GM20431 (cell line): ENCODE results near the gene SLX9.
"Not testable (repeated sequence)": the region's sequence is repeated elsewhere in the genome, so short reads cannot be mapped to it uniquely, and the experiment has no call there.

Experiments
- in situ Hi-C: fragments of 300-500 bp; cut with MseI, MboI; formaldehyde crosslinking; loops from one replicate; pipeline ENCODE4 v1.15.0; 2020; ENCODE audit warnings: low sequenced_read_pairs; ENCODE audit not compliant: unreplicated experiment

Gene SLX9

GRCh38 chr21:44928500-44929241, 11.2 kb upstream of the SLX9 start:
- in situ Hi-C loops = not testable (repeated sequence)

- in situ Hi-C loops = no loop called here
Observed at GRCh38 chr21:44929242-44929798, 10.5 kb upstream of the SLX9 start.

GRCh38 chr21:44929799-44930542, 9.9 kb upstream of the SLX9 start:
- in situ Hi-C loops = no loop called here

GRCh38 chr21:44930543-44930981, 9.3 kb upstream of the SLX9 start:
- in situ Hi-C loops = no loop called here

GRCh38 chr21:44931137-44931500, 8.7 kb upstream of the SLX9 start:
- in situ Hi-C loops = no loop called here

GRCh38 chr21:44931501-44932407, 8.1 kb upstream of the SLX9 start:
- in situ Hi-C loops = no loop called here

- in situ Hi-C loops = no loop called here
Observed at GRCh38 chr21:44932408-44933181, 7.2 kb upstream of the SLX9 start.

- in situ Hi-C loops = no loop called here
Observed at GRCh38 chr21:44933199-44933917, 6.5 kb upstream of the SLX9 start.

GRCh38 chr21:44933918-44934260, 5.9 kb upstream of the SLX9 start:
- in situ Hi-C loops = no loop called here

GRCh38 chr21:44934276-44934675, 5.6 kb upstream of the SLX9 start:
- in situ Hi-C loops = no loop called here

- in situ Hi-C loops = no loop called here
Observed at GRCh38 chr21:44934797-44935532, 4.9 kb upstream of the SLX9 start.

- in situ Hi-C loops = no loop called here
Observed at GRCh38 chr21:44935533-44935927, 4.3 kb upstream of the SLX9 start.

- in situ Hi-C loops = no loop called here
Observed at GRCh38 chr21:44938772-44939531, 877 bp upstream of the SLX9 start.

- in situ Hi-C loops = loop anchor here (10.0 kb wide), 1 partner anchor 55 kb away; no protein-coding TSS in a partner anchor
Observed at GRCh38 chr21:44940116-44940631, 345 bp downstream of the SLX9 start.

- in situ Hi-C loops = loop anchor here (10.0 kb wide), 1 partner anchor 57 kb away; no protein-coding TSS in a partner anchor
Observed at GRCh38 chr21:44941567-44941966, 1.7 kb downstream of the SLX9 start.

GRCh38 chr21:44942566-44942965, 2.7 kb downstream of the SLX9 start:
- in situ Hi-C loops = loop anchor here (10.0 kb wide), 1 partner anchor 58 kb away; no protein-coding TSS in a partner anchor

GRCh38 chr21:44943005-44943685, 3.3 kb downstream of the SLX9 start:
- in situ Hi-C loops = loop anchor here (10.0 kb wide), 1 partner anchor 58 kb away; no protein-coding TSS in a partner anchor
